ENCODE results near the gene DNAH10.

DNAH10 gene

GRCh38 chr12:123924539-123924938, 162.4 kb downstream of the DNAH10 start:
- H3K27me3 ChIP-seq (ENCODE audit: insufficient read depth, poor library complexity, severe bottlenecking): no peaks in the 10 kb centered on the region
- H3K4me1 ChIP-seq (ENCODE audit: insufficient read depth, poor library complexity, severe bottlenecking): no peaks in the 10 kb centered on the region
- no peak overlapping the region for H3K4me3 ChIP-seq (ENCODE audit: severe bottlenecking)
- DNase-seq (ENCODE audit: low spot score) (no peak), ATAC-seq (ENCODE audit: low read depth) (no peak)
- H3K9me3 ChIP-seq (ENCODE audit: severe bottlenecking): no peaks in the 10 kb centered on the region
- no peak overlapping the region for H3K27ac ChIP-seq (ENCODE audit: poor library complexity, severe bottlenecking)
- TF ChIP-seq, protein P1, sequence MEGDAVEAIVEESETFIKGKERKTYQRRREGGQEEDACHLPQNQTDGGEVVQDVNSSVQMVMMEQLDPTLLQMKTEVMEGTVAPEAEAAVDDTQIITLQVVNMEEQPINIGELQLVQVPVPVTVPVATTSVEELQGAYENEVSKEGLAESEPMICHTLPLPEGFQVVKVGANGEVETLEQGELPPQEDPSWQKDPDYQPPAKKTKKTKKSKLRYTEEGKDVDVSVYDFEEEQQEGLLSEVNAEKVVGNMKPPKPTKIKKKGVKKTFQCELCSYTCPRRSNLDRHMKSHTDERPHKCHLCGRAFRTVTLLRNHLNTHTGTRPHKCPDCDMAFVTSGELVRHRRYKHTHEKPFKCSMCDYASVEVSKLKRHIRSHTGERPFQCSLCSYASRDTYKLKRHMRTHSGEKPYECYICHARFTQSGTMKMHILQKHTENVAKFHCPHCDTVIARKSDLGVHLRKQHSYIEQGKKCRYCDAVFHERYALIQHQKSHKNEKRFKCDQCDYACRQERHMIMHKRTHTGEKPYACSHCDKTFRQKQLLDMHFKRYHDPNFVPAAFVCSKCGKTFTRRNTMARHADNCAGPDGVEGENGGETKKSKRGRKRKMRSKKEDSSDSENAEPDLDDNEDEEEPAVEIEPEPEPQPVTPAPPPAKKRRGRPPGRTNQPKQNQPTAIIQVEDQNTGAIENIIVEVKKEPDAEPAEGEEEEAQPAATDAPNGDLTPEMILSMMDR (IDR thresholded peaks at IDR 0.05; ENCODE audit: poor library complexity, severe bottlenecking): no peak
- H3K36me3 ChIP-seq (ENCODE audit: low read depth): no peaks in the 10 kb centered on the region

DNA sequence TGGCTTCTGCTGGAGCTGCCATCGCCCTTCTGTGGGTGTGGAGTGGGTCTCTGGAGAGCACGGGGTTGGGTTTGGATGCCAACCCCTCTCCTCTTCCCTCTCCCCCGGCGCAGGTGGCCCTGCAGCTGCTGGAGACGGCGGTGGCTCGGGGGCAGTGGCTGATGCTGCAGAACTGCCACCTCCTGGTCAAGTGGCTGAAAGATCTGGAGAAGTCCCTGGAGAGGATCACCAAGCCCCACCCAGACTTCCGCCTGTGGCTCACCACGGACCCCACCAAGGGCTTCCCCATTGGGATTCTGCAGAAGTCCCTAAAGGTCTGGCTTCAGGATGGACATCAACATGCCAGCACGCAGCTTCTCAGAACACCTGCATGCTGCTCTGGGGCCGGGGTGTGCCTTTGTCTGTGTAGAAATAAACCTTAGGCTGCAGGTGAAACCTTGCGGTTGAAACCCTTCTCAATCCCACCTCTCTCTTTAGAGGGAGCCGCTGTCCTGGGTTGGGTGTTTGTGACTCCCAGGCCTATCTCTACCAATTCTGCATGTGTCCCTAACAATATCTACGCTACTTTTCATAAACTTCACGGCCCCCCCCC, 166.3 kb downstream of the DNAH10 start:
- no peak for ATAC-seq (ENCODE audit: low read depth)
- Histone ChIP-seq H3K27ac (ENCODE audit: poor library complexity, severe bottlenecking) (no peak overlapping the region), H3K27me3 (ENCODE audit: insufficient read depth, poor library complexity, severe bottlenecking) (peaks cover 15% of the 10 kb centered on the region), H3K36me3 (ENCODE audit: low read depth) (no peaks in the 10 kb centered on the region), H3K4me1 (ENCODE audit: insufficient read depth, poor library complexity, severe bottlenecking) (no peaks in the 10 kb centered on the region), H3K4me3 (ENCODE audit: severe bottlenecking) (no peak overlapping the region), H3K9me3 (ENCODE audit: severe bottlenecking) (no peaks in the 10 kb centered on the region)
- DNase-seq (ENCODE audit: low spot score): no peak
- TF ChIP-seq, protein P1 (IDR thresholded peaks at IDR 0.05; ENCODE audit: poor library complexity, severe bottlenecking): no peak

- Histone ChIP-seq H3K4me1 (ENCODE audit: insufficient read depth, poor library complexity, severe bottlenecking) (no peaks in the 10 kb centered on the region), H3K4me3 (ENCODE audit: severe bottlenecking) (no peak overlapping the region), H3K36me3 (ENCODE audit: low read depth) (no peaks in the 10 kb centered on the region), H3K27me3 (ENCODE audit: insufficient read depth, poor library complexity, severe bottlenecking) (peaks cover 15% of the 10 kb centered on the region), H3K9me3 (ENCODE audit: severe bottlenecking) (no peaks in the 10 kb centered on the region), H3K27ac (ENCODE audit: poor library complexity, severe bottlenecking) (no peak overlapping the region)
- DNase-seq (ENCODE audit: low spot score) (no peak), ATAC-seq (ENCODE audit: low read depth) (no peak)
- TF ChIP-seq, protein P1 (IDR thresholded peaks at IDR 0.05; ENCODE audit: poor library complexity, severe bottlenecking): no peak
Measured at GRCh38 chr12:123928897-123929296, 166.8 kb downstream of the DNAH10 start.

GRCh38 chr12:123929946-123930583, 168.0 kb downstream of the DNAH10 start:
- Histone ChIP-seq H3K27ac (ENCODE audit: poor library complexity, severe bottlenecking) (no peak overlapping the region), H3K27me3 (ENCODE audit: insufficient read depth, poor library complexity, severe bottlenecking) (peaks cover 15% of the 10 kb centered on the region), H3K4me3 (ENCODE audit: severe bottlenecking) (no peak overlapping the region), H3K4me1 (ENCODE audit: insufficient read depth, poor library complexity, severe bottlenecking) (no peaks in the 10 kb centered on the region), H3K9me3 (ENCODE audit: severe bottlenecking) (no peaks in the 10 kb centered on the region), H3K36me3 (ENCODE audit: low read depth) (no peaks in the 10 kb centered on the region)
- DNase-seq (ENCODE audit: low spot score): no peak
- ATAC-seq (ENCODE audit: low read depth): no peak
- TF ChIP-seq, protein P1 (IDR thresholded peaks at IDR 0.05; ENCODE audit: poor library complexity, severe bottlenecking): no peak

GRCh38 chr12:123931686-123932321, 169.7 kb downstream of the DNAH10 start:
- no peaks in the 10 kb centered on the region for H3K36me3 ChIP-seq (ENCODE audit: low read depth)
- no peaks in the 10 kb centered on the region for H3K9me3 ChIP-seq (ENCODE audit: severe bottlenecking)
- H3K27me3 ChIP-seq (ENCODE audit: insufficient read depth, poor library complexity, severe bottlenecking): peaks cover 15% of the 10 kb centered on the region
- TF ChIP-seq, protein P1 (IDR thresholded peaks at IDR 0.05; ENCODE audit: poor library complexity, severe bottlenecking): peak; percentile 7
- H3K4me1 ChIP-seq (ENCODE audit: insufficient read depth, poor library complexity, severe bottlenecking): no peaks in the 10 kb centered on the region
- no peak overlapping the region for H3K4me3 ChIP-seq (ENCODE audit: severe bottlenecking)
- H3K27ac ChIP-seq (ENCODE audit: poor library complexity, severe bottlenecking): no peak overlapping the region
- ATAC-seq (ENCODE audit: low read depth) (peak; percentile 33), DNase-seq (ENCODE audit: low spot score) (no peak)
